Frontal cortex (tissue), 4 donors: ENCODE results near the gene GMEB2. TPM values are rescaled to one million over a fixed set of nuclear protein-coding genes. Genes with fewer than 3 reads are reported as not detected.
"Not testable (repeated sequence)": the region's sequence is repeated elsewhere in the genome, so short reads cannot be mapped to it uniquely, and the experiment has no call there.

ENCODE experiments used
- DNase-seq, 2 donors: peaks; one replicate each; pipeline ENCODE4 v3.0.0; 2012; ENCODE audit warnings: low spot score in 2 of 2
- FAIRE-seq: peaks from 2 replicates; lab custom pipeline; 2012; peaks lifted over from hg19 to GRCh38; lab: Jason Lieb, UNC
- total RNA-seq: library from RNA; depleted of rRNA; stranded (reverse); fragments of >200 nt; gene quantifications from one replicate; pipeline ENCODE4 v1.2.3, GENCODE V29; 2014
- donor health status: control.
- donor health status: control.
- donor health status: control.

GMEB2 gene
- total RNA-seq, 1 donor from 2014 or later = 6.1 TPM

DNA sequence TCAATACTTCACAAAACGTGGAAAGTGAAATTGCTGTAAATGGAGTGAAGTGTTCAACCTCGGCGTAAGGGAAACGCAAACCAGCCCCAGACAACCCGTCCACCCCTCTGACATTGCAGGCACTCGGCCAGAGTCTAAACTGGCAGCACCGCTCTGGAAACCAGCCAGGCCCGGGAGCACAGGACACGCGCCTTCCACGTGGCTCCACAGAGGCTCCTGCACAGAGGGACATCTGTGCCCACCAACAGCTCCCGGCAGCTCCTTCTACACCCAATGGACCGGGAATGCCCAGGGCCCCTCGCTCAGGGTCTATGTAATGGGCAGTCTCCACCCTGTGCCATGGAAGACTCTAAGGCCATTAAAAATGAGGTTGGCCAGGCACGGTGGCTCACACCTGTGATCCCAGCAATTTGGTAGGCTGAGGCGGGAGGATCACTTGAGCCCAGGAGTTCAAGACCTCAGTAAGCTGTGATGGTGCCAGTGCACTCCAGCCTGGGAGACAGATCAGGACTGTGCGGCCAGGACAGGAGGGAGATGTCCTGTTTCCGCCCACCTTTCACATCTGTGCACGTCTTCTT lies 49.5 kb downstream of the GMEB2 start:
- DNase-seq (no peak), FAIRE-seq (no peak)

DNA sequence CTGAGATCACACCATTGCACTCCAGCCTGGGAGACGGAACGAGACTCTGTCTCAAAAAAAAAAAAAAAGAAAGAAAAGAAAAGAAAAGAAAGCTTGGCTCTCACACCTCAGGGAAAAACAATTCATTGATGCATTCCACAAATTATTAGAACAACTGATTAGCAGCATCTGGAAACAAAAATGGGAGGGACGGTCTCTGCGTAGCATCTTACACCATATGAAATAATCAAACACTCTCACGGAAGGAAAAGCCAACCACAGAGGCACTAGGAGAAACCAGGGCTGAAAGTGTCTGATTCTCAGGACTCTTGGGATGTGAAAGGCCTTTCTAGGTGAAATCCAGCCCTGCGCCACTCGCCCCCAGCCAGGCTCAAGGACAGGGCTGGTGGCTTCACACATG lies 50.6 kb downstream of the GMEB2 start:
- FAIRE-seq = no peak
- DNase-seq = no peak

DNA sequence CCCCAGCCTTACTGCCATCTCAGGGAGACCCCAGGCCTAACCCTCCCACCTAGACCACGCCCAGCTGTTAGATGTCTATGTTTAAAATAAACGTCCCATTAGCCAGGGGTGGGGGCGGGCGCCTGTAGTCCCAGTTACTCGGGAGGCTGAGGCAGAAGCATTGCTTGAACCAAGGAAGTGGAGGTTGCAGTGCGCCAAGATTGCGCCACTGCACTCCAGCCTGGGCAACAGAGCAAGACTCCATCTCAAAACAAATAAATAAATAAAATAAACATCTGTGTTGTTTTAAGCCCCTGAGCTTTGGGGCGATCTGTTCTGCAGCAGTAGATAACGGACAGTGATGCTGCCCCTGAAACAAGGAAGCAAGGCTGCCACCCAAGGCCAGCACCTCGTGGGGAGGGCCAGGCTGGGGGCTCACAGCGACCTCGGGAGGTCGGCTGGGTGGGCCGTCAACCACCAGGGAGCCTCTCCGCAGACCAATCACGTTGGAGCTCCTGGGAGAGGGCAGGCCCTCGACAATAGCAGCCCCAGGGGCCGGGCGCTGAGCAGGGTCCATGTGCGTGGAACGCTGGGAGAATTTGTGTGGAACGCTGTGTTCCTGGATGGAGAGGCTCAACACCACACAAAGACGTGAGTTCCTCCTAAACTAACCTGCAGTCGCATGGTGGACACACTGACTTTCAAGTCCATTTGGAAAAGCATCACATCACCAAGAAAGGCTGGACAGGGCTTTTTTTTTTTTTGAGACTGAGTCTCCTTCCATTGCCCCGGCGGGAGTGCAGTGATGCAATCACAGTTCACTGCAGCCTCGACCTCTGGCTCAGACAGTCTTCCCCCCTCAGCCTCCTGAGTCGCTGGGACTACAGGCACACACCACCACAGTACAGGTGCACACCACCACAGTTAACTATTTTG lies 51.8 kb downstream of the GMEB2 start:
- FAIRE-seq = no peak
- DNase-seq = no peak

DNA sequence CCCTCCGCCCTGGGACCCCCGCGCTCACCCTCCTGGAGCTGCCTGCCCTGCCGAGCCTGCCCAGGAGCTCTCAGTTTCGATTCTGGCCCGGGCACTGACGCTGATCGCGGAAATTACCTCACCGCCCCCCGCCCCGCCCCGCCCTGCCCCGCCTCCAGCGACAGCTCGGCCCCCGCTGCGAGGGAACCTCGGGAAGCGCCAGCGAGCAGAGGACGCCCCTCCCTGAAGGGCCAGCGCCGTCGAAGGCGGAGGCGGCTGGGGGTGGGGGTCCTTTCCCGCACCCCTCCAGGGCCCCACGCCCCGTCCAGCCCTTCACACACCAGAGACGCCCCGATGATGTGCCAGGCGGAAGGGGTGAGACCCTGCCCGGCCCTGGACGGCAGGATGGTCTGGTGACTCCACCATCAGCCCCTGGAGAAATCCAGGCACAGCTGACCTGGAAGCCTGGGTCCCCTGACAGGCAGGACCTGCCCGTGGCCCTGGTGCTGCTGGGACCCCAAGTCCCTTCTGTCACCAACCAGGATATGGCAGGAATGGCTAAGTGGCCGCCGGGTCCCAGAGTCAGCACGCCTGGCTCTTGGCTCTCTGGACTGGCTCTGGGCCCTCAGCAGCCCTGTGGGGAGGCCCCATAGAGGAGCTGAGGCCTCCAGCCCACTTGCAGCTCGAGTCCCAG lies 52.6 kb downstream of the GMEB2 start, which contains the start of gene HELZ2:
Gene HELZ2, minus strand, starts transcription at position 84 of the 673 bp plus-strand sequence. CDS start 1,854 bp downstream, outside the sequence.
- DNase-seq (peak; percentile 68 to 80), FAIRE-seq (no peak)

DNA sequence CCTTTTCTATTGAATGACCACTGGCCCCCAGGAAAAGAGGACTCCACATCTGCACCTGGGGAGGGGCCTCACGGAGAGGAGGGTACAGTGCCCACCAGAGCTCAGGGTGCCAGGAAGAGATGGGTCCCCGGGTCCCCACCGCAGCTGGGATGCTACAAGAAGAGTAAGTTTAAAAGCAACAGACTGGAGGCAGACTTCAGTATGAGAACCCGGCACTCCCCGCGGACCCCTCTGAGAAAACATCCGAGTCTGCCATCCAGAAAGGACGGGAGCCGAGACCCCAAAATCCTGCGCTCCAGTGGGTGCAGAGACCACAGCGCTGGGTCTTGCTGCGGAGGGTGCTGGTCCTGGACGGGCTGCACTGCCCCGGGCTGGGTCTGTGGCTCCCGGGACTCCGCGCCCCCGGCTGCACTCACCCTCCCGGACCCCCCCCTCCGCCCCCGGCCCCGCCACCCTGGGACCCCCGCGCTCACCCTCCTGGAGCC lies 53.2 kb downstream of the GMEB2 start:
- FAIRE-seq (no peak), DNase-seq (no peak)

DNA sequence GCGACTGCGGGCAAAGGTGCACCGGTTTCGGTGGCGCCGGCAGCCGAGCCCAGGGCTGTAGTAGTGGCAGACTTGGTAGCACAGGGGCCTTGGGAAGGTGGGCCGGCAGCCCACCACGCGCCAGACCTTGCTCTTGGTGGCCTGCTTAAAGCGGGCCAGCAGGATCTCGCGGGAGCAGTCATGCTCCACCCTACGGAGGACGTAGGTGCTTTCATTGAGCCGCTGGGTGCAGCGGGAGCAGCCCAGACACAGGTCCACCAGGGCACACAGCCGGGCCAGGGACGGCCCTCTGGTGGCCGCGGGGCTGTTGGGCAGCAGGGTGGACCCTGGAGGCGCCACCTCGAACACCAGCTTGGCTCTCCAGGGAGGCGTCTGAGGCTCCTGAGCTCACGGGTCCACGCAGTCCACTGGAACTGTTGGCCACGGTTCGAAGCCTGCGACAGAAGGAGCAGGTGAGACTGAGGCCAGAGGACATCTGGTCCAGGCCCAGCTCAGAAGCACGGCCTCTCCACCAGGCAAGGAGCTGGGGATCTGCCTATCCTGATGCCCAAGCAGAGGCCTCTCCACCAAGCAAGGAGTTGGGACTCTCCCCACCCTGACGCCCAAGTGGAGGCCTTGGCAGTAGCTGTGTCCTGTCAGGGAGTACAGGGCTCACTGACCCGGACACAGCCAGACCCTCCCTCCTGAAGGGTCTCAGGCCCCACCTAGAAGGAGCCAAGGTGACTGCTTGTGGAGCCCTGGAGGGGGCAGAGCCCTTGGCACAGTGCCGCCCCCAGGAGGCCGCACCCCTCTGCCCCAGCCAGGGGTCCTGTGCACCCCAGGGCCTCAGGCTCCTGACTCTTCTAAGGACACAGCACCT lies 53.9 kb downstream of the GMEB2 start:
- FAIRE-seq = no peak
- no peak for DNase-seq

DNA sequence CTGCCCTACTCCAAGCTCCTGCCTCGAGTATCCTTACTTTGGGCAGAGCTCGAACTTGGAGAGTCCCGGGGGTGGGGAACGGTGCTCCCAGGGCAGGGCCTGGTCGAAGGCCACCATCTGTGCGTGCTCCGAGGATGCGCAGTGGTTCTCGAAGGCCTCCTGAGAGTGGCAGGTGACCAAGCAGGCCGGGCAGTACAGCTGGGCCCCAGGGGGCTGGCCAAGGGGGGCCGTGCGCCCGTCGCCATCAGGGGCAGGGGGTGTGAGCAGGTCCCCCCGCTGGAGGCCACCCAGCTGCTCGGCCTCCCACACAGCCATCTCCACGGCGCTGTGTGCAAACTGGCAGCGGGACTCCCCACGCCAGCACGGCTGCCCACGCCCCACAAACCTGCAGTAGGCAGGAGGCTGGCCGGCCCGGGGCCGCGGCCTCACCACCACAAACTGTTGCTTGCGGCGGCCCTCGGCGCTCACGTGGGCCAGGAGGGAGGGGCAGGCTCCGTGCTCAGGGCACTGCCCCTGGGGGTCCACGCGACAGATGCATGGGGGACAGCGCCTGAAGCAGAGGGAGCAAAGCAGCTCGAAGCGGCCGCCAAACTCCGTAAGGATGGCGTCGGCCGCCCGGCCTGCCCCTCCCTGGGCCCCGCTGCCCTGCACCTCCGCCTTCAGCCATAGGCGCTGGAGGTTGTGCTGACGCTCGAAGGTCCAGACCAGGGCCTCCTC lies 54.7 kb downstream of the GMEB2 start:
- FAIRE-seq (no peak), DNase-seq (no peak)

DNA sequence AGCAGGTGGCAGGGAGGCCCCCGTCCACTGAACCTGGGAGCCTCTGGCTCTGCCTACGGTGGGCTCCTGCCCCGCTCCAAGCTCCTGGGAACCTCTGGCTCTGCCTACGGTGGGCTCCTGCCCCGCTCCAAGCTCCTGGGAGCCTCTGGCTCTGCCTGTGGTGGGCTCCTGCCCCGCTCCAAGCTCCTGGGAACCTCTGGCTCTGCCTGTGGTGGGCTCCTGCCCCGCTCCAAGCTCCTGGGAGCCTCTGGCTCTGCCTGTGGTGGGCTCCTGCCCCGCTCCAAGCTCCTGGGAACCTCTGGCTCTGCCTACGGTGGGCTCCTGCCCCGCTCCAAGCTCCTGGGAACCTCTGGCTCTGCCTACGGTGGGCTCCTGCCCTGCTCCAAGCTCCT lies 55.8 kb downstream of the GMEB2 start:
- DNase-seq, FAIRE-seq: not testable (repeated sequence)

DNA sequence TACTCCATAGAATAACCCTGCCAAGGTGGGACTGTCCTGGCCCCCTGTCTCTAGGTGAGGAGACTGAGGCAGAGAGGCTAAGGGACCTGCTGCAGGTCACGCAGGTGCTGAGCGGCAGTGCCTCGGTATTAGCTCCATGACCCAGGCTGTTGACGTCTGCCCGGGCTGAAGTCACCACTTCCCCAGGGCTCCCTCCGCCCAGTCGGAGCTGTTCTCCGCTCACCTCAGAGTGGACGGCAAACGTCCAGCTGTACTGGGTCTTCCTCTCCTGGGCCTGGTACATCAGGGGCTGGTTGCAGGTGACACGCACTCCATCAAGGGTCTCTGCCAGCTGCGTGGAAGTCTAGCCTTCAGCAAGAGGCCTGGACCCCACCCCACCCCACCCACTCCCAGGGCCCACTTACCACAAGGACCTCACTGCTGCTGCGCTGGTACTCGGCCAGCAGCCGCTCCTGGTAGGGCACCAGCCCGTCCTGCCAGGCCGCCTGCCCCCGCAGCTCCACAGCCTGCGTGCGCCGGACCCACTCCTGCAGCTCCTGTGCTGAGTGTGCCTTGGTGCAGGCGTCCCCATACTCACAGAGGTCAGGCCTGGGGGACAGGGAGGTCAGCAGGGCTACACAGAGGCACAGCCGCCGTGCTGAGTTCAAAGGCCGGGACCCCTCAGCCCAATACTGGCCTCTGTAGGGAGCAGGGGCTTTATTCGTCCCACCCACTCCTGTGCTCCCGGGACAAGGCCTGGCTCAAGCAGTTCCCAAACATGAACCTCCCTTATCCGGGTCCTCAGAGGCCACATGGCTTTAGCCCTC lies 56.4 kb downstream of the GMEB2 start:
- FAIRE-seq = no peak
- no peak for DNase-seq

DNA sequence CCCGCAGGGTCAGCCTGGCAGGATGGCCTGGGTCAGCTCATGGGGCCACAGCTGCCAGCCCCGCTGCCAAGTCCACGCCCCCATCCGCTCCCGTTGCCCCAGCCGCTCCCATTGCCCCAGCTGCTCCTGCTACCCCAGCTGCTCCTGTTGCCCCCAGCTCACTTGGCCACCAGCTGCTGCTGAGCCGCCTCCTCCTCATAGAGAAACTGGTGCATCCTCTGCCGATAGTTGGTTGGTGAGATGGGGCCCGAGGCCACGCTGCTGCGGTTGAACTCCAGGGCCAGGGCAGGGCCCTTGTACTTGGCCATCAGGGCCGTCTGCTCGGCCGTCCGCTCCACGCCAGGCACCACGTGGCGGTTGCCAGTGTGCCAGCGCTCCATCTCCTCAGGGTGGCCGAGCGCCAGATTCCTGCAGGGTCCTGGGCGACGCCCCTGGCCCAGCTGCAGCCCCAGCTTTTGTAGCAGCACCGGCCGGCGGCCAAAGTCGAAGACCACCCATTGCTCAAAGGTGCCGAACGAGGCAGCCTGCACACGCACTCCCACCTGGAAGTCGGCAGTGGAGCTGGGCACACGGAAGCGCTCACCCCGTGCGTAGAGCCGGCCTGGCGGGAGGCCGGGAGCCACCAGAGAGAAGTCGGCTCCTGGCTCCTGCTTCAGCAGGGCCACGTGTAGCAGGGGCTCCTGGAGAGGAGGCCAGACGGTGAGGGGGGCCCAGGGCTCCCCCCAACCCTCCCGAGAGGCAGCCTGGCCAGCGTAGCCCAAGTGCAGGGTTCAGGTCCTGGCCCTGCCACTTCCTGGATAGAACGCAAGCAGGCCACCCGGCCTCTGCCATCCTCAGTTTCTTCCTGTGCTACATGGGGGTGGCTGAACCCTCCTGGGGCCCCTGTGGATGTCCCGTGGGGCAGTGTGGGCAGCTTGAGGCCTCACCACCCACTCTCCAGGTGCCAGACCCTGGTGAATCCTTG lies 57.6 kb downstream of the GMEB2 start:
- DNase-seq = no peak
- FAIRE-seq = no peak

DNA sequence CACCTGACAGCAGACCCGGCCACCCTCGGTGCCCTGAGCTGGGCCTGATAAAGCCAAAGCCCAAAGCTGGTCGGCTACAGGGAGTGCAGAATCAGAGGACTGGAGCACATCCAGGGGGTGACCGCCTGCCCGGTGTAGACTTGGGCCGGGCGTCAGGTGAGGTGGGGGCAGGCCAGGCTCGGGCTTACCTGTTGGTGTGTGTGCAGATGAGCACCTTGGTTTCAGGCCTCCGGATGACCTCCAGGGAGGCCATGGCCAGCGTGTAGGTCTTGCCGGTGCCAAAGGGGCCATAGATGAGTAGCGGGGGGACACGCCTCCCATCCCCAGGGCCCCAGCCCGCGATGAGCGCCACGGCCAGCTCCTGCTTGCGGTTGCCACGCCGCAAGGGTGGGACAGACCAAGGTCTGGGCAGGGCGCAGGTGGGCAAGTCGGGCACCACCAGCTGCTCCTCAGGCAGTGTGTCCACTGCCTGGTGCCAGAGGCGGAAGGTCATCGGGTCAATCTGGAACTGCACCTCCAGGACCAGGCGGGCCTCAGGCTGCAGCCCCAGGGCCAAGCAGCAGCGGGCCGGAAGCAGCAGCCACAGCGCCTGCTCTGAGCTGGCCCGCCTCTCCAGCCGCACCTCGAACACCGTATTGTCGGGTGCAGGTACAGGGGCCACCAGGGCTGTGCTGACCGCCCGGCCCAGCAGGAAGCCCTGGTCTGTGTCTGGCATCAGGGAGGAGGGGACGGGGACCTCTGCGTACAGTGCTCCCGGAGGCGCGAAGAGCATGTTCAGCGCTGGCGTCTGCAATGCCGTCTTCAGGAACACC lies 58.5 kb downstream of the GMEB2 start:
- no peak for FAIRE-seq
- no peak for DNase-seq

DNA sequence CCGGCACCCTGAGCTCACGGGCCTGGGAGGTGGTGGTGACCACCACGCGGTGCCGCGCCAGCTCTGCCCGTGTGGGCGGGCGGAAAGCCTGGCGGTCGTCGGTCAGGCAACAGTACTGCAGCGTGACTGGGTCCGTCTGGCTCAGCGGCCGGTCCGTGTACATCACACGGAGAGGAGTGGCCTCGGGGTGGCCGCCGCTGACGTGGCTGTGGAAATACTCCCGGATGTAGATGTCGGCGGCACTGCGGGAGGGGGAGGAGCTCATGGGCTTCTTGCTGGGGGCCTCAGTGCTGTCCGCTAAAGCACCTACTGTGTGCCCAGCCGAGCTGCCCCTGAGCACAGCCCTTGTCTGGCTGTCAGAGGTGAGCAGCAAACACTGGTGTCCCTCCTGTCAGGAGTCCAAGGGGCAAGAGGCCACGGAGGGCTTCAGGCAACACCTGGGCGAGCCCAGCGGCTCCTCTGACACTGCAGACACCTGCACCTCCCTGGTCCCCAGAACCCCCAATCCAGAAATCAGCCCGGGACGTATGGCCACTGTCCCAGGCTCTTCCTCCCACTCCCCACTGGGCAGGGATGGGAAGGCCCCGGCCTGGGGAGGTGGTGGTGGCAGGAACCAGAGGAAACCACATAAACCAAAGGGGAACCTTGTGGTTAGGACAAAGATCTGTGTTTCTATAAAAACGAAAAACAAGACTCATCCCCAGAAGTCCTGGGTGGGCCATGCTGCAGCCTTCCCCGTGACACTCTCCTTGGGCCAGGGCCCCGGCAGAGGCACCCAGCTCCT lies 59.3 kb downstream of the GMEB2 start:
- FAIRE-seq (no peak), DNase-seq (no peak)

DNA sequence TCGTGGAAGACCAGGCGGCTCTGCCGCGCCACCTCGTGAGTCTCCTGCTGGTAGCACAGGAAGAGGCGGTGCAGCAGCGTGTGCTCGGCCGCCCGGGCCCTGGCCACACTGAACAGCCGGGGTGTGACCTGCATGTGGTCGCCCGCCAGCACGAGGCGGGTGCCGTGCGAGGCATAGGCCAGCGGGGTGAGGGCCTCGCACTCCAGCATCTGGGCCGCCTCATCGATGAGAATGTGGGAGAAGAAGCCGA lies 59.8 kb downstream of the GMEB2 start:
- DNase-seq = no peak
- no peak for FAIRE-seq

DNA sequence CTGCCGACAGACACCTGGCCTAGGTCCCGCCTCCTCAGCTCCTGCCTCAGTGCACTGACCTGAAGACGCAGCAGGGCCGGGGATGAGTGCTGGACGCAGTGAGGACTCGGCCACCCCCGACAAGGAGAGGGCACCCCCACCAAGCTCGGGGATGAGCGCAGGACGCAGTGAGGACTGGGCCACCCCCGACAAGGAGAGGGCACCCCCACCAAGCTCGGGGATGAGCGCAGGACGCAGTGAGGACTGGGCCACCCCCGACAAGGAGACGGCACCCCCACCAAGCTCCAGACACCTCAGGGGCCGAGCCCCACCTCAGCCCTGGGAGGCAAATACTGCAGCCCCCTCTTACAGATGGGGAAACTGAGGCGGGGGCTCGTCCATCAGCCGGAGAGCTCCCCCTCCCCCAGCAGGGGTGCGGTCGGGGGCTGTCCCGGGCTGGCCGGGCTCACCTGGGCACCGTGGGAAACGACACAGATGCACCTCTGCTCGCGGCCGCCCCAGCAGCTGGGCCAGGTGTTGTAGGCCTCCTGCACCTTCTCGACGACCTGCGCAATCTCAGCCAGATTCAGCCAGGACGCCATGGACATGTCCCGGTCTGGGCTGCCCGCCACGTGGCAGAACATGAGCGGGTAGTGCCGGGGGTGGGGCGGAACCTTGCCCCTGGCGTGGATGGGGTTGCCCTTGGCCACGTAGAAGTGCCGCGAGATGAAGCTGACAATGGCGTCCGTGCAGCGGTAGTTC lies 60.3 kb downstream of the GMEB2 start:
- FAIRE-seq (no peak), DNase-seq (no peak)

DNA sequence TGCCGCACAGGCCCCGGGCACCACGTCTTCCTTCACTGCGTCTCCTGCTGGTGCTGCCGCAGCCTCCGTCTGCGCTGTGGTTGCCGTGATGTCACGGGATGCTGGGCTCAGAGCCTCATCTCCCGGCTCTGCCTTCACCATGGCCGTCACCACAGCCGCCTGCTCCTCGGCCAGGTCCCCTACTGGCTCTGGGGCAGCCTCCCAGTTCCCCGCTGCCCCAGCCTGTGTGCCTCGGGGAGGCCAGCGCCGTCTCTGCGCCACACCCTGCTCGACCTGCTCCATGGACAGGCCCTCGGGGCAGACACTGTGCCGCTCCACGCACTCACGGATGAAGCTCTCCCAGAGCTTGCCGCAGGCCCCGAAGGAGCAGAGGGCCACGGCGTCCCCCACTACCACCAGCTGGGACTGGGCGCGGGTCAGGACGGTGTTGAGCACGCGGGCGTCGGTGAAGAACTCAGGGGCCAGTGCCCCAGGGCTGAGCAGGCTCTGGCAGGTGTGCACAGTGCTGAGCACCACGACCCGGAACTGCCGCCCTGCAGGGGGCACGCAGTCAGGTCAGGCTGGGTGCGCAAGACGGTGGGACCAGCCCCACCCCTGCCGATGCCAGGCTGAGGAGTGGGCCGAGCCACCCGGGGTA lies 61.1 kb downstream of the GMEB2 start:
- DNase-seq (no peak), FAIRE-seq (no peak)
